SJSA1 (cell line): ENCODE data around the gene SPRR2B. TPM values are rescaled to one million over a fixed set of nuclear protein-coding genes. Genes with fewer than 3 reads are reported as not detected.
"Not testable (repeated sequence)": the region's sequence is repeated elsewhere in the genome, so short reads cannot be mapped to it uniquely, and the experiment has no call there.

Source experiments
- DNase-seq, 2 experiments: peaks; one replicate each; pipeline ENCODE4 v3.0.0-alpha.2; 2015 to 2020; ENCODE audit warnings: low spot score in 2 of 2, low read depth in 1 of 2
- H3K27ac ChIP-seq: fragments of 250-450 bp; sonication (Bioruptor Pico); 2 replicates; pipeline ENCODE4 v1.5.1; 2020; ENCODE audit warnings: mild to moderate bottlenecking, moderate library complexity
- H3K27me3 ChIP-seq: fragments of 250-450 bp; sonication (Bioruptor Pico); replicated peaks from 2 replicates; pipeline ENCODE4 v1.5.1; 2020; ENCODE audit warnings: mild to moderate bottlenecking, moderate library complexity
- H3K36me3 ChIP-seq: fragments of 250-450 bp; sonication (Bioruptor Pico); 2 replicates; pipeline ENCODE4 v1.5.1; 2020; ENCODE audit warnings: mild to moderate bottlenecking
- H3K4me1 ChIP-seq: fragments of 250-450 bp; sonication (Bioruptor Pico); replicated peaks from 2 replicates; pipeline ENCODE4 v1.6.1; 2021; ENCODE audit warnings: mild to moderate bottlenecking
- H3K4me3 ChIP-seq: fragments of 250-450 bp; sonication (Bioruptor Pico); 2 replicates; pipeline ENCODE4 v1.5.1; 2020; ENCODE audit warnings: mild to moderate bottlenecking
- H3K9me3 ChIP-seq: fragments of 250-450 bp; sonication (Bioruptor Pico); replicated peaks from 2 replicates; pipeline ENCODE4 v1.5.1; 2020; ENCODE audit warnings: mild to moderate bottlenecking
- total RNA-seq: library from RNA; depleted of rRNA; stranded (reverse); fragments of >200 nt; shearing (Covaris generic); gene quantifications from 2 replicates; pipeline ENCODE4 v1.2.3, GENCODE V29; 2014; rRNA removed

The SPRR2B gene
- total RNA-seq, 1 experiment from 2014 or later: not detected

- no peak overlapping the region for H3K27ac ChIP-seq
- no peak overlapping the region for H3K4me3 ChIP-seq
- H3K27me3 ChIP-seq: no peaks in the 10 kb centered on the region; the same call in 1 of the 2 replicates
- H3K36me3 ChIP-seq: no peaks in the 10 kb centered on the region
- no peaks in the 10 kb centered on the region for H3K9me3 ChIP-seq
- H3K4me1 ChIP-seq: no peaks in the 10 kb centered on the region
- DNase-seq: no peak
These were observed 48.3 kb downstream of the SPRR2B start for GRCh38 chr1:153023109-153023508.

GRCh38 chr1:153022340-153022739 lies 49.1 kb downstream of the SPRR2B start:
- H3K4me3 ChIP-seq, DNase-seq, H3K36me3 ChIP-seq, H3K27me3 ChIP-seq, H3K9me3 ChIP-seq, H3K27ac ChIP-seq, H3K4me1 ChIP-seq: not testable (repeated sequence)

- not testable (repeated sequence) for H3K4me1 ChIP-seq, H3K36me3 ChIP-seq, H3K4me3 ChIP-seq, H3K27ac ChIP-seq, H3K9me3 ChIP-seq, DNase-seq, H3K27me3 ChIP-seq
These were observed 49.6 kb downstream of the SPRR2B start for GRCh38 chr1:153021829-153022228.

Other genes starting within 250 kb of the SPRR2B start
- gene LCE1A, start 244.1 kb downstream of the SPRR2B start, total RNA-seq: not detected in 2 replicates
- not detected in 2 replicates for gene LCE6A, start 228.8 kb downstream of the SPRR2B start, total RNA-seq
- not detected in 2 replicates for gene LCE7A, start 211.6 kb downstream of the SPRR2B start, total RNA-seq
- not detected in 2 replicates for gene SMCP, start 193.3 kb downstream of the SPRR2B start, total RNA-seq
- not detected in 2 replicates for gene IVL, start 163.1 kb downstream of the SPRR2B start, total RNA-seq
- not detected in 2 replicates for gene SPRR5, start 124.4 kb downstream of the SPRR2B start, total RNA-seq
- not detected in 2 replicates for gene SPRR4, start 101.0 kb downstream of the SPRR2B start, total RNA-seq
- gene SPRR1A, start 87.5 kb downstream of the SPRR2B start, total RNA-seq: not detected in 2 replicates
- gene SPRR3, start 69.9 kb downstream of the SPRR2B start, total RNA-seq: not detected in 2 replicates
- not detected in 2 replicates for gene SPRR1B, start 40.4 kb downstream of the SPRR2B start, total RNA-seq
- not detected in 2 replicates for gene SPRR2D, start 30.5 kb downstream of the SPRR2B start, total RNA-seq
- not detected in 2 replicates for gene SPRR2A, start 14.1 kb downstream of the SPRR2B start, total RNA-seq
- not detected in 2 replicates for gene SPRR2E, start 22.9 kb upstream of the SPRR2B start, total RNA-seq
- not detected in 2 replicates for gene SPRR2F, start 41.9 kb upstream of the SPRR2B start, total RNA-seq
- gene SPRR2G, start 79.3 kb upstream of the SPRR2B start, total RNA-seq: not detected in 2 replicates
- gene LELP1, start 131.8 kb upstream of the SPRR2B start, total RNA-seq: not detected in 2 replicates
- gene PRR9, start 146.0 kb upstream of the SPRR2B start, total RNA-seq: not detected in 2 replicates
- gene LORICRIN, start 188.1 kb upstream of the SPRR2B start, total RNA-seq: not detected in 2 replicates
- gene PGLYRP3, start 241.3 kb upstream of the SPRR2B start, total RNA-seq: not detected in 2 replicates